Mucosa of descending colon (tissue), 3 donors: ENCODE measurements around the gene TGFB1. TPM values are rescaled to one million over a fixed set of nuclear protein-coding genes. Genes with fewer than 3 reads are reported as not detected.

Experiments used
- ATAC-seq: fragments of 200-7000 bp; cut with Tn5 transposase; one replicate; pipeline ENCODE4 v1.9.1; 2020; ENCODE audit warnings: mild to moderate bottlenecking, moderate library complexity
- DNase-seq, 3 donors: peaks; one replicate each; pipeline ENCODE4 v3.0.0-alpha.2; 2020
- H3K36me3 ChIP-seq: fragments of 200-600 bp; one replicate; pipeline ENCODE4 v1.8.0; 2021; ENCODE audit warnings: low read depth, mild to moderate bottlenecking
- H3K4me1 ChIP-seq: fragments of 200-600 bp; one replicate; pipeline ENCODE4 v1.8.0; 2021; ENCODE audit warnings: low read depth, mild to moderate bottlenecking
- H3K4me3 ChIP-seq: fragments of 200-600 bp; one replicate; pipeline ENCODE4 v1.8.0; 2021; ENCODE audit warnings: mild to moderate bottlenecking
- H3K9me3 ChIP-seq: fragments of 200-600 bp; one replicate; pipeline ENCODE4 v1.8.0; 2021; ENCODE audit warnings: mild to moderate bottlenecking
- intact Hi-C, 2 donors: fragments of 100-400 bp; cut with DNase I in 1 of 2; cut with micrococcal nuclease in 1 of 2; formaldehyde crosslinking; loops; one replicate each; pipeline versions ENCODE4 v1.11.0 to v1.11.1; 2022; cut with DNase I, micrococcal nuclease
- total RNA-seq, 3 donors: library from RNA; stranded (reverse); fragmentation: NEBNext Ultra II Directional in 2 of 3; extraction: Animal tissue kit (Norgen Biotek cat#: 25700) in 2 of 3; gene quantifications; one replicate each; pipeline versions ENCODE4 v1.2.1 to v1.2.4, GENCODE V29; 2021 to 2023
- TF ChIP-seq, protein P1 (sequence below): fragments of 200-600 bp; IDR thresholded peaks from one replicate; pipeline ENCODE4 v1.8.0; 2022; ENCODE audit warnings: antibody characterized with exemption, mild to moderate bottlenecking
- donor health status: DM: no; HTN: no; CAD: no; lungs with moderate emphysema.
- donor health status: DM: no; HTN: no; CAD: no.
- donor health status: DM: no; HTN: yes; CAD: no.

Gene TGFB1
- total RNA-seq, 3 donors from 2014 or later = 8.2 to 39.6 (median 21.8) TPM

DNA sequence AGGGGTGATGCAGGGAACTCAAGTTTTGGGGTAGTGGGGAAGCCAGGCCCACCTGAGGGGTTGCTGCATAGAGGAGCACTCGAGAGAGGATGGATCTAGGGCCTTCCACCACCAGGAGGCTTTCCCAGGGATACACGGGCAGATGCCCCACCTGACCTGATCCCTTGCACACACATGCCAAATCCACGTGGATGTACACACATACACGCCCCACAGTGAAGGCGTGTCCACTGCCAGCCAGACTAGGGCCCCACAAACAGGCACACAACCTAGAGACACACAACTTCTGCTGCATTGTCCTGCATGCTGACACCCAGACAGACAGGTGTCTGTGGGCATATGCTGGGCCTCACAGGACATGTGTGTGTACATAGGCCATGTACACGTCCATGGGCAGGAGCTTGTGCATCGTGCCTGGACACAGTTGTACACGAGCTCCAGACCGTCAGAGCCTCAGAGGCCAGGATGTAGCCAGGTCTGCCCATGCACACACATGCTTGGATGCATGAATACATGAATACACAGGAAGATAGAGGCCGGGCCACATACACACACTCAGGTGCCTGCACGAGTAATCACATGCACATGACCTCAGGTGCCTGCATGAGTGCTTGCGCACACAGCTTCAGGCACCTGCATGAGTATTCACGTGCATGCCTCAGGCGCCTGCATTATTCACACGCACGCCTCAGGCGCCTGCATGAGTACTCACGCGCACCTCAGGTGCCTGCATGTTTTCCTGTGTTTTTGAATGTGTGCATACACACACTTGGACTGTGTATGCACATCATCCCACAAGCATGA is 34.8 kb downstream of the TGFB1 start:
- no peak for ATAC-seq
- TF ChIP-seq, protein P1, sequence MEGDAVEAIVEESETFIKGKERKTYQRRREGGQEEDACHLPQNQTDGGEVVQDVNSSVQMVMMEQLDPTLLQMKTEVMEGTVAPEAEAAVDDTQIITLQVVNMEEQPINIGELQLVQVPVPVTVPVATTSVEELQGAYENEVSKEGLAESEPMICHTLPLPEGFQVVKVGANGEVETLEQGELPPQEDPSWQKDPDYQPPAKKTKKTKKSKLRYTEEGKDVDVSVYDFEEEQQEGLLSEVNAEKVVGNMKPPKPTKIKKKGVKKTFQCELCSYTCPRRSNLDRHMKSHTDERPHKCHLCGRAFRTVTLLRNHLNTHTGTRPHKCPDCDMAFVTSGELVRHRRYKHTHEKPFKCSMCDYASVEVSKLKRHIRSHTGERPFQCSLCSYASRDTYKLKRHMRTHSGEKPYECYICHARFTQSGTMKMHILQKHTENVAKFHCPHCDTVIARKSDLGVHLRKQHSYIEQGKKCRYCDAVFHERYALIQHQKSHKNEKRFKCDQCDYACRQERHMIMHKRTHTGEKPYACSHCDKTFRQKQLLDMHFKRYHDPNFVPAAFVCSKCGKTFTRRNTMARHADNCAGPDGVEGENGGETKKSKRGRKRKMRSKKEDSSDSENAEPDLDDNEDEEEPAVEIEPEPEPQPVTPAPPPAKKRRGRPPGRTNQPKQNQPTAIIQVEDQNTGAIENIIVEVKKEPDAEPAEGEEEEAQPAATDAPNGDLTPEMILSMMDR = no peak
- Histone ChIP-seq H3K4me3 (no peak overlapping the region), H3K36me3 (peaks cover 9% of the 10 kb centered on the region), H3K4me1 (peaks cover 3% of the 10 kb centered on the region), H3K9me3 (no peaks in the 10 kb centered on the region)
- intact Hi-C loops = no loop called here
- DNase-seq = peak in 1 of 3 donors; percentile 34

GRCh38 chr19:41316306-41316920 is 37.3 kb downstream of the TGFB1 start:
- peaks cover 9% of the 10 kb centered on the region for H3K36me3 ChIP-seq
- ATAC-seq (no peak), DNase-seq (peak in 1 of 3 donors; percentile 40)
- no peaks in the 10 kb centered on the region for H3K9me3 ChIP-seq
- H3K4me3 ChIP-seq = no peak overlapping the region
- peaks cover 4% of the 10 kb centered on the region for H3K4me1 ChIP-seq
- intact Hi-C loops = no loop called here
- TF ChIP-seq, protein P1 = no peak

GRCh38 chr19:41311613-41312012 is 42.1 kb downstream of the TGFB1 start:
- DNase-seq (no peak), ATAC-seq (no peak)
- intact Hi-C loops = no loop called here
- peaks cover 5% of the 10 kb centered on the region for H3K36me3 ChIP-seq
- TF ChIP-seq, protein P1 = no peak
- H3K4me1 ChIP-seq = peaks cover 23% of the 10 kb centered on the region
- H3K9me3 ChIP-seq = no peaks in the 10 kb centered on the region
- H3K4me3 ChIP-seq = no peak overlapping the region

DNA sequence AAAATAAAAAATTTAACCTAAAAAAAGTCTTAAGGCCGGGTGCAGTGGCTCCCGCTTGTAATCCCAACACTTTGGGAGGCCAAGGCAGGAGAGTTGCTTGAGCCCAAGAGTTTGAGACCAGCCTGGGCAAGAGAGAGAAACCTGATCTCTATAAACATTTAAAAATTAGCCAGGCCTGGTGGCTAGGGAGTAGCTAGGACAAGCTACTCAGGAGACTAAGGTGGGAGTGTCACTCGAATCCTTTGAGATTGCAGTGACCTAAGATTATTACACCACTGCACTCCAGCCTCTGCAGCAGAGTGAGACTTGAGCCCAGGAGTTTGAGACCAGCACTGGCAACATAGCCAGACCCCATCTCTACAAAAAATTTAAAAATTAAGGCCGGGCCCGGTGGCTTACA is 42.6 kb downstream of the TGFB1 start:
- Histone ChIP-seq H3K9me3 (no peaks in the 10 kb centered on the region), H3K4me1 (peaks cover 23% of the 10 kb centered on the region), H3K4me3 (no peak overlapping the region), H3K36me3 (no peaks in the 10 kb centered on the region)
- DNase-seq (no peak), ATAC-seq (no peak)
- intact Hi-C loops = no loop called here
- TF ChIP-seq, protein P1 = no peak

GRCh38 chr19:41310033-41310831 is 43.5 kb downstream of the TGFB1 start, which contains the start of gene CCDC97:
Gene CCDC97 (plus strand): TSS chr19:41310172. CDS start chr19:41310311, 139 bp downstream.
- peaks cover 23% of the 10 kb centered on the region for H3K4me1 ChIP-seq
- TF ChIP-seq, protein P1 = no peak
- no peaks in the 10 kb centered on the region for H3K9me3 ChIP-seq
- peak within 1 kb of the TSS; percentile 44 for H3K4me3 ChIP-seq
- ATAC-seq = peak; percentile 86
- intact Hi-C loops = no loop called here
- H3K36me3 ChIP-seq = no peaks in the 10 kb centered on the region
- DNase-seq = peak; percentile 86 to 92 (median 91)
